HepG2 (cell line): ENCODE data around the gene IER2. TPM values are rescaled to one million over a fixed set of nuclear protein-coding genes. Genes with fewer than 3 reads are reported as not detected.
A peak's percentile ranks its signal among the peaks of the same experiment; 100 is the strongest.

Experiments
- CCAR2 ChIP-seq: fragments of 200-400 bp; formaldehyde crosslinking; optimal IDR thresholded peaks from 2 replicates; pipeline ENCODE3; 2018; ENCODE audit warnings: low read depth, mild to moderate bottlenecking, low read length, moderate library complexity
- CTCF ChIP-seq: sonication (generic); formaldehyde crosslinking; IDR thresholded peaks from 2 replicates; pipeline ENCODE4 v1.5.0; 2020; ENCODE audit warnings: mild to moderate bottlenecking, missing genetic modification reagents, moderate library complexity
- FOXP1 ChIP-seq, 2 experiments: fragments of 450-650 bp in 1 of 2; IDR thresholded peaks; 2 replicates each; pipeline ENCODE4 v1.6.1; 2017 to 2018; ENCODE audit warnings: antibody characterized with exemption in 1 of 2
- HCFC1 ChIP-seq: fragments of 150-350 bp; IDR thresholded peaks from 2 replicates; pipeline ENCODE4 v1.6.1; 2014; ENCODE audit warnings: low read depth, low read length
- HIC2 ChIP-seq: sonication (generic); formaldehyde crosslinking; IDR thresholded peaks from 2 replicates; pipeline ENCODE4 v1.9.0; 2022; ENCODE audit warnings: low read depth, missing genetic modification reagents
- HMG20A ChIP-seq: IDR thresholded peaks from 2 replicates; pipeline ENCODE4 v1.6.1; 2016; ENCODE audit warnings: borderline replicate concordance
- KDM1A ChIP-seq: IDR thresholded peaks from 2 replicates; pipeline ENCODE4 v1.6.1; 2016; ENCODE audit warnings: missing compliant biosample characterization
- MYNN ChIP-seq: sonication (generic); formaldehyde crosslinking; IDR thresholded peaks from 2 replicates; pipeline ENCODE4 v1.4.0; 2020; ENCODE audit warnings: mild to moderate bottlenecking, low read depth, missing genetic modification reagents
- NFYC ChIP-seq: IDR thresholded peaks from 2 replicates; pipeline ENCODE4 v1.6.1; 2016; ENCODE audit warnings: missing genetic modification reagents, missing compliant biosample characterization
- NPAS2 ChIP-seq: sonication (generic); formaldehyde crosslinking; IDR thresholded peaks from 2 replicates; pipeline ENCODE4 v1.8.0; 2022; ENCODE audit warnings: mild to moderate bottlenecking, missing genetic modification reagents, borderline replicate concordance
- PITX1 ChIP-seq: sonication (generic); formaldehyde crosslinking; IDR thresholded peaks from 2 replicates; pipeline ENCODE4 v1.5.1; 2020; ENCODE audit warnings: mild to moderate bottlenecking, missing genetic modification reagents
- RFXANK ChIP-seq: IDR thresholded peaks from 2 replicates; pipeline ENCODE4 v1.6.1; 2016
- RNF219 ChIP-seq: sonication (generic); formaldehyde crosslinking; IDR thresholded peaks from 2 replicates; pipeline ENCODE4 v1.5.0; 2020; ENCODE audit warnings: mild to moderate bottlenecking, missing genetic modification reagents
- ZBTB25 ChIP-seq: IDR thresholded peaks from 2 replicates; pipeline ENCODE4 v1.6.1; 2018; ENCODE audit warnings: missing genetic modification reagents
- ZFP91 ChIP-seq: sonication (generic); formaldehyde crosslinking; IDR thresholded peaks from 2 replicates; pipeline ENCODE4 v1.9.0; 2022; ENCODE audit warnings: missing genetic modification reagents, mild to moderate bottlenecking, borderline replicate concordance
- ZNF256 ChIP-seq: sonication (generic); formaldehyde crosslinking; conservative IDR thresholded peaks from 2 replicates; pipeline ENCODE4 v1.4.0; 2020; ENCODE audit warnings: missing genetic modification reagents
- ZNF33B ChIP-seq: sonication (generic); formaldehyde crosslinking; IDR thresholded peaks from 2 replicates; pipeline ENCODE4 v1.5.1; 2020; ENCODE audit warnings: mild to moderate bottlenecking, missing genetic modification reagents
- ZNF432 ChIP-seq: sonication (generic); formaldehyde crosslinking; IDR thresholded peaks from 2 replicates; pipeline ENCODE4 v1.5.0; 2020; ENCODE audit warnings: missing genetic modification reagents, mild to moderate bottlenecking, borderline replicate concordance
- ZNF468 ChIP-seq: sonication (generic); formaldehyde crosslinking; IDR thresholded peaks from 2 replicates; pipeline ENCODE4 v1.8.0; 2022; ENCODE audit warnings: mild to moderate bottlenecking, moderate library complexity, missing genetic modification reagents
- ZNF552 ChIP-seq: sonication (generic); formaldehyde crosslinking; IDR thresholded peaks from 2 replicates; pipeline ENCODE4 v1.9.0; 2022; ENCODE audit warnings: missing genetic modification reagents, mild to moderate bottlenecking, borderline replicate concordance
- polyA plus RNA-seq, 8 experiments: library from polyadenylated mRNA; depleted of rRNA in 3 of 8; stranded (reverse) in 7 of 8; unstranded in 1 of 8; fragments of >200 nt; fragmentation: Illumina TruSeq in 4 of 8; extraction: Trizol in 4 of 8; gene quantifications; 2 replicates each; pipeline versions ENCODE4 v1.2.1 to v1.2.3, GENCODE V29; 2011 to 2016; ENCODE audit warnings: low read depth in 4 of 8, missing spikeins in 1 of 8, mixed read lengths in 1 of 8; ENCODE audit not compliant: insufficient read depth in 1 of 8
- total RNA-seq, 5 experiments: library from RNA; depleted of rRNA; stranded (reverse); fragments of >200 nt; fragmentation: Illumina TruSeq; extraction: Trizol; gene quantifications; 2 replicates each; pipeline ENCODE4 v1.2.3, GENCODE V29; 2016; ENCODE audit warnings: low read depth in 1 of 5

IER2 gene
- total and polyA plus RNA-seq, 2 of the 13 experiments (the other 11 are each of a cell fraction or from before 2014, with no cell fraction given): 10.1 to 14.3 TPM

GRCh38 chr19:13190781-13191540 is 40.8 kb downstream of the IER2 start (continued):
- no peak for TF ChIP-seq ZBTB25 (CRISPR knock-in tag)
- TF ChIP-seq HCFC1: no peak
- no peak for TF ChIP-seq MYNN (CRISPR knock-in tag)
- TF ChIP-seq ZNF432 (CRISPR knock-in tag): no peak
- no peak for TF ChIP-seq FOXP1 (IDR thresholded peaks at IDR 0.05)
- peak; percentile 37; the same call in 1 of the 2 replicates for TF ChIP-seq FOXP1 (CRISPR knock-in tag; IDR thresholded peaks at IDR 0.05)
- no peak for TF ChIP-seq RFXANK
- TF ChIP-seq HMG20A (CRISPR knock-in tag): no peak
- TF ChIP-seq KDM1A (CRISPR knock-in tag): peak; percentile 87
- TF ChIP-seq ZNF33B: no peak
- TF ChIP-seq PITX1: peak; percentile 72; the same call in 1 of the 2 replicates
- no peak for TF ChIP-seq RNF219
- no peak for TF ChIP-seq NPAS2 (CRISPR knock-in tag)
- no peak for TF ChIP-seq ZNF468 (CRISPR knock-in tag)
- no peak for TF ChIP-seq NFYC
- TF ChIP-seq CTCF (CRISPR knock-in tag): 0 out of 2 replicates have a peak, but pooled peaks have one; percentile 2
- no peak for TF ChIP-seq ZNF256 (CRISPR knock-in tag)
- no peak; the same call in 1 of the 2 replicates for TF ChIP-seq HIC2 (CRISPR knock-in tag)
- no peak for TF ChIP-seq ZNF552 (CRISPR knock-in tag)
- TF ChIP-seq CCAR2: no peak
- peak; percentile 67; the same call in 1 of the 2 replicates for TF ChIP-seq ZFP91 (CRISPR knock-in tag)
